Stimulated activated CD8-positive, alpha-beta memory T cell treated with anti-CD3 and anti-CD28 coated beads, Interleukin-4, amount 100 ng/mL, for 48 hours (primary cell): ENCODE results near the gene IL21.
"Not testable (repeated sequence)": the region's sequence is repeated elsewhere in the genome, so short reads cannot be mapped to it uniquely, and the experiment has no call there.

Experiments
- DNase-seq: peaks from one replicate; pipeline ENCODE4 v3.0.0-alpha.2; 2020

Gene IL21

GRCh38 chr4:122577189-122577553, 43.7 kb downstream of the IL21 start:
- no peak for DNase-seq

- no peak for DNase-seq
Measured at GRCh38 chr4:122576261-122577188, 44.3 kb downstream of the IL21 start.

- DNase-seq, result not testable (repeated sequence)
Measured at GRCh38 chr4:122574347-122574746, 46.5 kb downstream of the IL21 start.

GRCh38 chr4:122562449-122562848, 58.4 kb downstream of the IL21 start:
- DNase-seq, result no peak
